GM12874 (cell line): ENCODE measurements around the gene RUFY3.

Experiments used
- CTCF ChIP-seq: IDR thresholded peaks from 2 replicates; pipeline ENCODE4 v1.5.1; 2011; ENCODE audit warnings: low read depth, mild to moderate bottlenecking, control low read depth, low read length, moderate library complexity; ENCODE audit not compliant: insufficient read depth

RUFY3 gene

DNA sequence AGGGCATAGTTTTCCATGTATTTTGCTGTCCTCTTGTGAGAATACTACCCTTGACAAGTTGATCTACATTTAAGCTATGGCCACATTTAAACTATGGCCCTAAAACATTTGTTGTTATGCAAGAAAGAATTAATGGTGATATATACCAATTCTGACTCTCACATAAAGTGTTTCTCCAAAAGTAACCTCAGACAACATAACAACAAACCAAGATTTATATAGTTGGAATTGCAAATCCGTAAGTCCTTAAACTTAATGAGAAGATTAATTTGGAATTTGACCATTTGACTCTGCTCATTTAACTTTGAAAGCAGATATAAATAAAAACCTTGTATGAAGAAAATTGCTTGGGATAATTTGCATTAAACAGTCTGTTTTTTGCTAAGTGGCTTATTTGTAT is 38.9 kb downstream of the RUFY3 start:
- no peak for TF ChIP-seq CTCF

DNA sequence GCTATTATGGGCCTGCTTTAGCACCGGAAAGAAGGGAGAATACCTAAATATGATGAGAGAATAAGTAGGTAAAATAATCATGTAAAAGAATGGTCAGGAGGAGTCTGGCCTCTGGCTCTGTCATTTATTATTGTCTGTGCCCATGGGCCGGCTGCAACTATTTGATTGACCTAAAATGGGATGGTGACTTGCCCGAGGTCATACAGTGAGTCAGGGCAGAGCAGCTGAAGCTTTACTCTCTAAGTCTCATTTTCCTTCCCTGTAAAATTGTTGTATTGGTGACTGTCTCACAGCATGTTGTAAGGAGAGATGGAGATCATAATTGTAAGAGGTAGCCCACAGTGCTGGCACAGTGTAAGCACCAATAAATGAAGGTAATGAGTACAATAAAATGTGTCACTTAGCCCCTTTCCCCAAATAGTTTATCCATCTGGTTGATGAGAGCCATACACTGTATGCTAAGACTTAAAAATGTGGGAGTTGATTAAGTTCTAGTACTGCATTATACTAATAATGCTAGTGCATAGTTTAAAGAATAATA is 39.6 kb downstream of the RUFY3 start:
- no peak for TF ChIP-seq CTCF

GRCh38 chr4:70765368-70765767 is 43.6 kb downstream of the RUFY3 start:
- no peak for TF ChIP-seq CTCF

DNA sequence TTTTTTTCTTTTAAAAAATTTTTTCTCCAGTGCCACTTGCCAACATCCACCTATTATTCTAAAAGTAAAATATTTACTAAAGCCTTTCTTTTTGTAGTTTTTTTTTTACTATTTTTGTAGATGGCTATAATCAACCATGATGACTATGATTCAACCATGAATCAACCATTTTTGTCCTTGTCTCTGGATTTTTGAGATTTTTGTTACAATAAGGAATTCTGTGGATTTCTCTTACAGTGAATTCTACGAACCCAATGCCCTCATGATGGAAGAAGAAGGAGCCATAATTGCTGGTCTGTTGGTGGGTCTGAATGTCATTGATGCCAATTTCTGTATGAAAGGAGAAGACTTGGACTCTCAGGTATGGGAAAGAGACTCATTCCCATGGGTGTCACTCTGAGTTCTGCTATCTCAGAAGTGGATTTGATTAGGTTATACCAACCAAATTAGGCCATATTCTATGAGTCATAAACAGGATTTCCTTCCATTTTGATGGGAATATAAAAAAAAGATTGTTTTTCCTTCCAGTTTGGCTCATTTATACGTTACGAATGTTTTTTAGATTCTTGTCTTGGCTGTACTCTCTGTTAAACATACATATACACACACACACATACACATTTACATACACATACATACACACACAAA is 46.7 kb downstream of the RUFY3 start:
- no peak for TF ChIP-seq CTCF

DNA sequence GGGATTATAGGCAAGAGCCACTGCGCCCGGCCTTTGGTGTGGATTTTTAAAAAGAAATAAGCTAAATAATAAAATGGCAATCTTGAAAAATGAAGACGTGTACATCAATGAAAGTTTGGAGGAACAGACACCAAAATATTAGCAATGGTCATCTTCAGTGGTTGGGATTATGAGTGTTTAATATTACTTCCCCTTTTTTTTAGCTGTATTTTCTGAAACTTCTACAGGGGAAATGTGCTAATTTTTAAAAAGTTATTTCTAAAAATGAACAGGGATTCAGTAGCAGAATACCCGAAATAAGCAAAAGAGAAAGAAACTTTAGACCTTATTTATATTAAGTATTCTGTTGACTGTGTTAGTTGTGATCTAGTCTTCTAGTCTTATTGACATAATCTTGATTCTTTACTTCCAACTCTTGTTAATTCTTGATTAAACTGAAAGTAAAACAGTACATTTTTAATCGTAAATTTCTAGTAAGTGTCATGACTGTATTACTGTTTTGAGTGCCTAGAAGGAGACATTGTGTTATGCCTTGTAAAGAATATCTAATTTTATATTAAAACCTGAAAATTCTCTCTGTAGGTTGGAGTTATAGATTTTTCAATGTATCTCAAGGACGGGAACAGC is 51.3 kb downstream of the RUFY3 start:
- TF ChIP-seq CTCF, result no peak

DNA sequence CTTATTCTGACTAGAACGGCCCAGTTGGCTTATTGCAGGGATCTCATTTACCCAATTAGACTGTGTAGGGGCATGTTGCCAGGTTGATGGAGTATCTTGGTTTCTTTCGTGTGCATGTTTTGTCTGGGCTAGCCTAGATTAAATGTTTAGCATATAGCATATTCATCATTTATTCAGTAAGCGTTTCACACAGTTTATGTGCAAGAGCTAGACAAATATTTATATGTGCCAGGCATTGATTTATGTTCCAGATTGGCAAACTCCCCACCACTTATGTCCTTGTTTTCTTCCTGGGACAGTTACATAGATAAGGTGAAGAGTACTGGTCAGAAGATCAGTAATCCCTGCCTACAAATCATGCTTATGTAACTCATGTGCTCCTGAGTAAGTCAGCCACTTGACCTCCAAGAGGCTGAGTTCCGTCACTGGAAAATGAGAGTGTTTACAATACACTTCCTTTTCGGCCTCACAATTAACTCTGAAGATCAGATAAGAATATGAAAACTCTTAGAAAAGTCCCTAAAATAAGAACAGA is 57.2 kb downstream of the RUFY3 start:
- TF ChIP-seq CTCF, result no peak

DNA sequence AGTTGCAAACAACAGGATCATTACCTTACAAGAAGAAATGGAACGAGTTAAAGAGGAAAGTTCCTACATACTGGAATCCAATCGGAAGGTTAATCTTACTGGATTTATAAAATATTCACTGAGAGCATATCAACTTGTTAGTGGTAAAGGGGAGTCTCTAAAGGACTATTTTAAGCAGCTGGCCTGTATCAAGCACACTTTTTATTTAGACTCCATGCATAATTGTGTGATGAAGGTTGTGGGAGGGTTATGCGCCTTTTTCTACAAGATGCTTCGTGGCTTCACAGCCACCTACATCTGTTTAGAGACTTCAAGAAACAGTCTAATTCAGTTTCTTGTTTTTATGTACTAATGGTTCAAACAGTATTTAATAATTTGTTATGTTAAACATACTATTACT is 61.3 kb downstream of the RUFY3 start:
- TF ChIP-seq CTCF, result no peak
